ENCODE data around the gene MYH1. TPM values are rescaled to one million over a fixed set of nuclear protein-coding genes. Genes with fewer than 3 reads are reported as not detected.

MYH1 gene
- total RNA-seq, 1 donor = not detected

DNA sequence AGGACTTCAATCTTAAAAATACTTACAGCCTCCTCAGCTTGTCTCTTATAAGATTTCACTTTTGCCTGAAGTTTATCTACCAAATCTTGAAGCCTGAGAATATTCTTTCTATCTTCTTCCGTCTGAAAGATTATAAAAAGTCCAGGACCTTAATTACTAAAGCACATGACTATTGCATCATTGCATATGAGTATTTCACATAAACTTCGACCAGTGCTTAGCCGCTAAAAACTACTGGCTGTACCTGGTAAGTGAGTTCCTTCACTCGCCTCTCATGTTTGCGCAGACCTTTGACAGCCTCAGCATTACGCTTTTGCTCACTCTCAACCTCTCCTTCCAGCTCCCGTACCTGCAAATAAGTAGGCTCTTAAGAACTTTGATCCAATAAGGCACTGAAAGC, 4.7 kb upstream of the MYH1 start:
- TF ChIP-seq, protein P1, sequence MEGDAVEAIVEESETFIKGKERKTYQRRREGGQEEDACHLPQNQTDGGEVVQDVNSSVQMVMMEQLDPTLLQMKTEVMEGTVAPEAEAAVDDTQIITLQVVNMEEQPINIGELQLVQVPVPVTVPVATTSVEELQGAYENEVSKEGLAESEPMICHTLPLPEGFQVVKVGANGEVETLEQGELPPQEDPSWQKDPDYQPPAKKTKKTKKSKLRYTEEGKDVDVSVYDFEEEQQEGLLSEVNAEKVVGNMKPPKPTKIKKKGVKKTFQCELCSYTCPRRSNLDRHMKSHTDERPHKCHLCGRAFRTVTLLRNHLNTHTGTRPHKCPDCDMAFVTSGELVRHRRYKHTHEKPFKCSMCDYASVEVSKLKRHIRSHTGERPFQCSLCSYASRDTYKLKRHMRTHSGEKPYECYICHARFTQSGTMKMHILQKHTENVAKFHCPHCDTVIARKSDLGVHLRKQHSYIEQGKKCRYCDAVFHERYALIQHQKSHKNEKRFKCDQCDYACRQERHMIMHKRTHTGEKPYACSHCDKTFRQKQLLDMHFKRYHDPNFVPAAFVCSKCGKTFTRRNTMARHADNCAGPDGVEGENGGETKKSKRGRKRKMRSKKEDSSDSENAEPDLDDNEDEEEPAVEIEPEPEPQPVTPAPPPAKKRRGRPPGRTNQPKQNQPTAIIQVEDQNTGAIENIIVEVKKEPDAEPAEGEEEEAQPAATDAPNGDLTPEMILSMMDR (IDR thresholded peaks at IDR 0.05; ENCODE audit: insufficient read depth, low read depth, low read length) = no peak
- no peak for DNase-seq (ENCODE audit: low read depth)
- no peak overlapping the region for H3K4me3 ChIP-seq (ENCODE audit: low read depth, low read length)

DNA sequence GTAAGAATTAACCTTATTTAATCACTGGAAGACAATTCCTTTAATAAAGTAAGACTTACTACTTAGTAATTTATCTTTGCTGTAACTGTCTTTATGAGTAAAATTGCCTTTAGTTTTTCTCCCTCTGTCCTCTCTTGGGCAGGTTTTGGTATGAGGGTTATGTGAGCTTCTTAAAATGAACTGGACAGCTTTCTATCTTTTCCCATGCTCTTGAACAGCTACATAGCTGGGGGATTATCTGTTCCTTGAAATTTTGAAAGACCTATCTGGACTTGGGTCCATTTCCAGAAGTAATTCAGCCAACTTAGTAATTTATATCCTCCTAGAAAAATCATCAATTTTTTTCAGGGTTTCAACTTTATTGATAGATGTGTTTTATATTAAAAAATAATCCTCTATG, 3.6 kb upstream of the MYH1 start:
- TF ChIP-seq, protein P1 (IDR thresholded peaks at IDR 0.05; ENCODE audit: insufficient read depth, low read depth, low read length) = no peak
- no peak for DNase-seq (ENCODE audit: low read depth)
- no peak overlapping the region for H3K4me3 ChIP-seq (ENCODE audit: low read depth, low read length)

DNA sequence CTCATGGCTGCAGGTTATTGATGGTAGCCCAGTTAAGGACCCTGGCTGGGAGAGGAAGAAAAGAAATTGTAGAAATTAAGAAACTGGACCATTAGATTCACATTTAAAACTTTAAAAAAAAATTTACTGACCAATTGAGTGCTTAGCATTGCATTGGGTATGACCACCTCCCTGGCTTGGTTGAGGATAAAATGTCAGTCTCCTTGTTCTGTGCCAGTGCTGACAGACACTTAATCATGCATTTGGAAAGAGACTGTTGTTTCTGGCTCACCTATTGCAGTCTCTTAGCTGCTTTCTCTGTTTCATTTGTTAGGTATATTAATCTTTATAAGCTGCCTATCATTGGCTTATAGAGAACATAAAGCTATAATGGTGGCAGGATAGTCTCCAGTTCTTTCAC, 1.7 kb downstream of the MYH1 start:
- TF ChIP-seq, protein P1 (IDR thresholded peaks at IDR 0.05; ENCODE audit: insufficient read depth, low read depth, low read length) = no peak
- DNase-seq (ENCODE audit: low read depth) = no peak
- H3K4me3 ChIP-seq (ENCODE audit: low read depth, low read length) = no peak overlapping the region

DNA sequence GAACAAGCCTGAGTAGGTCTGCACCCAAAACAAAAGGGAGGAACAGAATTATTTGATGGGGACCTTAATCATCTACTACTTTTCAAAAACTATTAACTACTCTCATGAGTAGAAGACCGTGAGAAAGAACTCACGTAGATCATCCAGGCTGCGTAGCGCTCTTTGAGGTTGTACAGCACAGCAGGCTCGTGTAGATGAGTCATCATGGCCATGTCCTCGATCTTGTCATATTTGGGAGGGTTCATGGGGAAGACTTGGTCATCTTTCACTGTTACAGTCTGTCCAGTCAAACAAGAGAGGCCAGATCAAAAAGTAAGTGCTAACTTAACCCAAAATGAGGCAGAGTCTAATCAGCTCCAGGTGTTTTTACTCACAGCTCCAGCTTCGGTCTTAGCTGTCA, 2.3 kb downstream of the MYH1 start:
- TF ChIP-seq, protein P1 (IDR thresholded peaks at IDR 0.05; ENCODE audit: insufficient read depth, low read depth, low read length) = no peak
- no peak overlapping the region for H3K4me3 ChIP-seq (ENCODE audit: low read depth, low read length)
- DNase-seq (ENCODE audit: low read depth) = no peak

DNA sequence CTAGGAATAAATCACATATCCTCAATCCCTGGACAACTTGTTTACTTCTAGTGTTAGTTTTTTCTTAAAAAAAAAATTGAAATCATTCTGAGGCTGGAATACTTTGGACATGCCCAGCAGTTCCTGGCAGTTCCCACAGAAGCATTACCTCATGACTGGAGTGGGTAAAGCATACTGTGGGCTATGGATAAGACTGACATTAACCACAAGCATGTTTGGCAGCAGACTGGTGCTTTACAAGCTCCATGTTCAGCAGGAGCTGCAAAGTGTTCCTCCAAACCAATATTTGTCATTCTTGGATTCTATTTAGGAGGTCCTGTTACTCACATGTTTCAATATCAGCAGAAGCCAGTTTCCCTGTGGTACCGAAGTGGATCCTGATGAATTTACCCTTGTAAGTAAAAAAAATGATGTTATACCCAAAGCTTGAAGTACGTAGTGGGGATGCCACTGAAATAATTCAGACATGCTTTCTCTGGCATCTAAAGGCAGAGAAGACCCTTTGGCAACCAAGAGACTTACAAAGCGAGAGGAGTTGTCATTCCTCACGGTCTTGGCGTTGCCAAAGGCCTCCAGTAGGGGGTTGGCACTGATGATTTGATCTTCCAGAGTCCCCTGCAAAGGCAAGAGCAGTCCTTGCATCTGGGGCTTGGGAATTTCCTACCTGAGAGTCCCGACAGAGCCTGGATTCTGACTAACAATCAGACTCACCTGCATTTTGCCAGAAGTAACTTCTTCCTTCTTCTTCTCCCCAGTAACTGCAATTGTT, 4.9 kb downstream of the MYH1 start:
- peak; percentile 23 for DNase-seq (ENCODE audit: low read depth)
- H3K4me3 ChIP-seq (ENCODE audit: low read depth, low read length) = no peak overlapping the region
- TF ChIP-seq, protein P1 (IDR thresholded peaks at IDR 0.05; ENCODE audit: insufficient read depth, low read depth, low read length) = no peak

DNA sequence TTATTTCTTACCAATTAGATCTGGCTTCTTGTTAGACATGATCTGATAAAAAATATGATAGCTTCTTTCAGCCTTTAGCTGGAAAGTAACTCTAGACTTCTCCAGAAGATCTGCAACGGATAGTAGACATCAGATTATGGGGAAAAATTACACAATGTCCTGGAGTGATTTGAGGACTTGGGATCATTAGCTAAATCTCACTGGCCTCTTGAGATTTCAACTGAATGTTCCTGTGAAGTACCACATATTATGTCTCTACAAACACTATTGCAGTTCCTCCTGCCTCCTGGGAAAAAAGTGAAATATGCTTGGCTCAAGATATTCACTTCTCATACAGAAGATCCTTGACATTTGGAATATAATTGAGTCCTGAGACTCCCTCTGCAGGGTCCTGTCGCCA, 5.5 kb downstream of the MYH1 start:
- H3K4me3 ChIP-seq (ENCODE audit: low read depth, low read length) = no peak overlapping the region
- no peak for DNase-seq (ENCODE audit: low read depth)
- TF ChIP-seq, protein P1 (IDR thresholded peaks at IDR 0.05; ENCODE audit: insufficient read depth, low read depth, low read length) = no peak

DNA sequence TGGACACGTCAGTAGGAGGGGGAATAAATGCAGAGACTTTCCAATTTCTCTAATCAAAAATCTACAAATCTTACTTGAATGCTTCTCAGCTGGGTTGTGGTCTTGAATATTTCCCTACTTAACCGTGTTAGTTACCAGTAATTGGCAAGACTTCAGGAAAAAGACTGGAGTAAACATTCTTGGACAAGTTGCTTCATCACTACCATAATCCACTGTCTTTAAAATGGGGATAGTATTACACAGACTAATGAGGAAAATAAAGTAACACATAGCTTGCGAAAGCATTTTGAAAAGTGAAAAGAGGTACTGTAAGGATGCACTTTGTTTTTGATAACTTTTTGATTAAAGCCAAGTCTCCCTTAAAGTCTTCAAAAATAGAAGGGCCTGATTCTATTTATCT, 18.4 kb downstream of the MYH1 start:
- H3K4me3 ChIP-seq (ENCODE audit: low read depth, low read length) = no peak overlapping the region
- TF ChIP-seq, protein P1 (IDR thresholded peaks at IDR 0.05; ENCODE audit: insufficient read depth, low read depth, low read length) = no peak
- DNase-seq (ENCODE audit: low read depth) = peak; percentile 19
